HUES64 (cell line): Measurements from ENCODE around the gene MEGF6.

Experiments
- H3K27ac ChIP-seq: 2 replicates; pipeline ENCODE4 v1.7.0; 2013; ENCODE audit warnings: low read depth, low read length, inconsistent platforms
- H3K27me3 ChIP-seq: 2 replicates; pipeline ENCODE4 v1.6.1; 2013; ENCODE audit warnings: mild to moderate bottlenecking, low read length; ENCODE audit not compliant: insufficient read depth
- H3K36me3 ChIP-seq: 2 replicates; pipeline ENCODE4 v1.6.1; 2013; ENCODE audit warnings: mild to moderate bottlenecking, low read length; ENCODE audit not compliant: insufficient read depth
- H3K4me1 ChIP-seq: 2 replicates; pipeline ENCODE4 v1.6.1; 2013; ENCODE audit warnings: mild to moderate bottlenecking, low read length, moderate library complexity; ENCODE audit not compliant: insufficient read depth
- H3K4me3 ChIP-seq: 2 replicates; pipeline ENCODE4 v1.5.1; 2013; ENCODE audit warnings: mild to moderate bottlenecking, low read length, moderate library complexity
- H3K9ac ChIP-seq: 2 replicates; pipeline ENCODE4 v1.6.1; 2013; ENCODE audit warnings: mild to moderate bottlenecking, low read depth, low read length
- H3K9me3 ChIP-seq: 2 replicates; pipeline ENCODE4 v1.6.1; 2013; ENCODE audit warnings: low read depth, low read length; ENCODE audit not compliant: insufficient read depth
- WGBS: fragments of 150-250, 120-280 bp; methylation state at CpG from one replicate; pipeline ENCODE4 v1.1.7; 2013; ENCODE audit warnings: missing lambda C conversion rate; 5-methylcytosine and 5-hydroxymethylcytosine counted together

MEGF6 gene

DNA sequence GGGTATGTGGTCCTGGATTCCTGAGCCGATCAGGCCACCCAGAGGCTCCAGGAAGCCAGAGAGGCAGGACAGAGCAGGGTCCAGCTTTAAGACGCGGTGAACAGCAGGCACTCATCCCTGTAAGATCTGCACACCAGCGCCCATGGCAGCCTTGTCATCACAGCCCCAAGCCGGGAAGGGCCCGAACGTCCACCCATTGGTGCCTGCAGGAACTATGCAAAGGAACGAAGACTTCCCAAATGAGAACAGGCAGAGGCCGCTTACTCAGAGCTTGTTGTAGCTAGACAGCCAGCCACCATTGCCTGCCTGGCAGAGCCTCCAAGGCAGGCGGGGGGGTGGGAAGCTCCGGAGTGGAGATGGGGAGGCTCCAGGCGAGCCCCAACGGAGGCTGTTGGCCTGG is 169.0 kb downstream of the MEGF6 start:
- H3K4me1 ChIP-seq, result no peaks in the 10 kb centered on the region; the same call in 1 of the 2 replicates
- 85% methylated on average over 13 of the region's 13 CpGs for whole genome bisulfite sequencing
- no peak overlapping the region for H3K9ac ChIP-seq
- no peak overlapping the region for H3K27ac ChIP-seq
- no peaks in the 10 kb centered on the region for H3K27me3 ChIP-seq
- no peak overlapping the region for H3K4me3 ChIP-seq
- no peaks in the 10 kb centered on the region for H3K36me3 ChIP-seq
- no peaks in the 10 kb centered on the region for H3K9me3 ChIP-seq

DNA sequence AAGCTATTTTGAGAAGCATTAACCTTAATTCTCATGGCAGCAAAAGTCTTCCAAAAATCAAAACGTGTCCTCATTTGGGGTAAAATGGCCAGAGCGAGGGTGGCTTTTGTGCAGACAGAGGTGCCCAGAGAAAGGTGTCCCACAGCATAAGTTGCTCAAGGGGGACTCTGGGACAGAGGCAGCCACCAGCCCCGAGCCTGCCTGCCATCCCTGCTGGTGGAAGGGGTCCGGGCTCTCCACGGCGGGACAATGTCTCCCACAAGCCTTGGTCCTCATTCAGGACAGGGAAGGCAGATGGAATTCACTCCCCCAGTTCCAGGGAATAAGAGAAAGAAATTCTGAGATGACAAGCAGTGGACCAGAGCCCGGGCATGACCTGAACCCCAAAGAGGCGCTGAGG is 169.4 kb downstream of the MEGF6 start:
- H3K9me3 ChIP-seq, result no peaks in the 10 kb centered on the region
- 92% methylated on average over 8 of the region's 8 CpGs for WGBS
- no peaks in the 10 kb centered on the region; the same call in 1 of the 2 replicates for H3K4me1 ChIP-seq
- H3K27ac ChIP-seq, result no peak overlapping the region
- H3K36me3 ChIP-seq, result no peaks in the 10 kb centered on the region
- no peak overlapping the region for H3K4me3 ChIP-seq
- H3K27me3 ChIP-seq, result no peaks in the 10 kb centered on the region
- H3K9ac ChIP-seq, result no peak overlapping the region

DNA sequence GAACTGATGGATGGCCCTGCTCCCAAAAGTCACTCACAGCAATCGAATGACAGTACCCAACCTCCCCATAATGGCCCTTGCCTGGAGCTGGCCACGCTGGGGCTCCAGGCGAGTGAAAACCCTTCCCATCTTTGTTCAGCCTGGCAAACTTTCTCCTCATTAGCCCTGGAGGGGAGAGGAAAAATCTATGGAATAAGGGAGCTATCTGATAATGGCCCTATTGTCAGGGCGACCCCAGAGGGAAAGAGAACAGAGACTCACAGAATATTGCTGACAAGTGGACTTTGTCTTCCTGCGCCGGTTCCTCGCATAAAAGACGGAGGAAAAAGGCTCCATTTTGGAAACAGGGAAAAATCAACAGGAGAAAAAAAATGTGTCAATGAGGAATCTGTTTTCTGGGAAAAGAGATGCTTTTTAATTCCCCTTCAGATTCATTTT is 169.9 kb downstream of the MEGF6 start:
- no peak overlapping the region for H3K4me3 ChIP-seq
- WGBS, result 91% methylated on average over 8 of the region's 8 CpGs

GRCh38 chr1:3440711-3441409 is 170.4 kb downstream of the MEGF6 start:
- no peaks in the 10 kb centered on the region for H3K36me3 ChIP-seq
- H3K9me3 ChIP-seq, result no peaks in the 10 kb centered on the region
- H3K9ac ChIP-seq, result no peak overlapping the region
- WGBS, result 91% methylated on average over 20 of the region's 20 CpGs
- H3K4me1 ChIP-seq, result no peaks in the 10 kb centered on the region; the same call in 1 of the 2 replicates
- H3K27ac ChIP-seq, result no peak overlapping the region
- no peak overlapping the region for H3K4me3 ChIP-seq
- H3K27me3 ChIP-seq, result no peaks in the 10 kb centered on the region

More for the DNA sequence above, 169.9 kb downstream of the MEGF6 start:
- Histone ChIP-seq H3K36me3 (no peaks in the 10 kb centered on the region), H3K9ac (no peak overlapping the region), H3K4me1 (no peaks in the 10 kb centered on the region; the same call in 1 of the 2 replicates), H3K27ac (no peak overlapping the region), H3K27me3 (no peaks in the 10 kb centered on the region), H3K9me3 (no peaks in the 10 kb centered on the region)

- H3K4me1 ChIP-seq, result no peaks in the 10 kb centered on the region; the same call in 1 of the 2 replicates
- H3K27ac ChIP-seq, result no peak overlapping the region
- no peaks in the 10 kb centered on the region for H3K36me3 ChIP-seq
- no peak overlapping the region for H3K9ac ChIP-seq
- 71% methylated on average over 10 of the region's 10 CpGs for WGBS
- H3K9me3 ChIP-seq, result no peaks in the 10 kb centered on the region
- no peak overlapping the region for H3K4me3 ChIP-seq
- no peaks in the 10 kb centered on the region for H3K27me3 ChIP-seq
Observed at GRCh38 chr1:3440300-3440681, 171.0 kb downstream of the MEGF6 start.
